ENCODE data around the gene PLEKHM3. TPM values are rescaled to one million over a fixed set of nuclear protein-coding genes. Genes with fewer than 3 reads are reported as not detected.

PLEKHM3 gene
- total and polyA plus RNA-seq, 2 of the 13 experiments (the other 11 are each of a cell fraction or from before 2014, with no cell fraction given) = 4.5 to 4.7 TPM

DNA sequence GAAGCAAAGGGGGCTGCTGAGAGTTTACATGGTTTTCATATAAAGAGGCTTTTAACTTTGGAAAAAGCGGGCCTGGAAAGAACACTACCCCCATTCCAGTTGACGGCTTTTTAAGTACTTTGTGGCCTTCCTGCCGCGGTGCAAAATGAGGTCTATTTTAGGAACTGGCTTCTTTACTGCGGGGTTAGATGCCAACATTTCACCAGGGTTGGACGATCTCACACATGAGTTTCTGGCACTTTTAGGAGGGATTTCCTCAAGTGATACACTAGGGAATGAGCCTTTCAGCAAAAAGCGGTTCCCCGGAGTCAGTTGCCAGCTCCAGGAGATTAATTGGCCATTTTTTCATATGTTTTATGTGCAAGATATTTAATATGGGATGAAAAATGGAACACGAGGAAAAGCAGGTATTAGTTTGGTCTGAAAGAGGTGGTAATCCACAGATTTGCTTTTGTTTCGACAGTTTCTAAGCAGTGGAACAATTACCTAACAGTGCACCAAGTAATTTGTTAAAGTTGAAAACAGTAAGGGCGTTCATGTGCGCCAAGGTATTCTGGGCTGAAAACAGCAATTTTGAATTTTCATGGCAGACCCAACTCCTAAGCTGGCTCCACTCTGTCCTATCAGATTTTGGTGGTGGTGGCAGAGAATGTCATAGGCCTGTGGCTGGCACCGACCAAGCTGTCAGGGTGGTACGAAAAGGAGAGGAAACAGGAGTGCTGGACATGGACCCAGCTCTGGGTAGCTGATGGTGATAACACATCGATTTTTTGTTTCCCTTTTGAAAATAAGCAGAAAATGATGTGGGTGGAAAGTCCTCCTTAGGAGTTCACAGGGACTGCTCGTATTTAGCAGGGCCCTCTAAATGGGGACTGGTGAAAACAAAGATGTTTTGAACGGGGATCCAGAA lies 200.0 kb downstream of the PLEKHM3 start (continued):
- TF ChIP-seq, protein P1, sequence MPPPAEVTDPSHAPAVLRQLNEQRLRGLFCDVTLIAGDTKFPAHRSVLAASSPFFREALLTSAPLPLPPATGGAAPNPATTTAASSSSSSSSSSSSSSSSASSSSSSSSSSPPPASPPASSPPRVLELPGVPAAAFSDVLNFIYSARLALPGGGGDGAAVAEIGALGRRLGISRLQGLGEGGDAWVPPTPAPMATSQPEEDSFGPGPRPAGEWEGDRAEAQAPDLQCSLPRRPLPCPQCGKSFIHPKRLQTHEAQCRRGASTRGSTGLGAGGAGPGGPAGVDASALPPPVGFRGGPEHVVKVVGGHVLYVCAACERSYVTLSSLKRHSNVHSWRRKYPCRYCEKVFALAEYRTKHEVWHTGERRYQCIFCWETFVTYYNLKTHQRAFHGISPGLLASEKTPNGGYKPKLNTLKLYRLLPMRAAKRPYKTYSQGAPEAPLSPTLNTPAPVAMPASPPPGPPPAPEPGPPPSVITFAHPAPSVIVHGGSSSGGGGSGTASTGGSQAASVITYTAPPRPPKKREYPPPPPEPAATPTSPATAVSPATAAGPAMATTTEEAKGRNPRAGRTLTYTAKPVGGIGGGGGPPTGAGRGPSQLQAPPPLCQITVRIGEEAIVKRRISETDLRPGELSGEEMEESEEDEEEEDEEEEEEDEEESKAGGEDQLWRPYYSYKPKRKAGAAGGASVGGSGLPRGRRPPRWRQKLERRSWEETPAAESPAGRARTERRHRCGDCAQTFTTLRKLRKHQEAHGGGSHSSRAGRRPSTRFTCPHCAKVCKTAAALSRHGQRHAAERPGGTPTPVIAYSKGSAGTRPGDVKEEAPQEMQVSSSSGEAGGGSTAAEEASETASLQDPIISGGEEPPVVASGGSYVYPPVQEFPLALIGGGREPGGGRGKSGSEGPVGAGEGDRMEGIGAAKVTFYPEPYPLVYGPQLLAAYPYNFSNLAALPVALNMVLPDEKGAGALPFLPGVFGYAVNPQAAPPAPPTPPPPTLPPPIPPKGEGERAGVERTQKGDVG (CRISPR knock-in tag; IDR thresholded peaks at IDR 0.05; ENCODE audit: borderline replicate concordance) = peak; percentile 54; the same call in 1 of the 2 replicates
- TF ChIP-seq ISX (CRISPR knock-in tag; conservative IDR thresholded peaks at IDR 0.05) (no peak), NR2C2 (CRISPR knock-in tag; IDR thresholded peaks at IDR 0.05; ENCODE audit: borderline replicate concordance) (no peak), AHR (CRISPR knock-in tag; IDR thresholded peaks at IDR 0.05) (no peak), ZNF329 (CRISPR knock-in tag; IDR thresholded peaks at IDR 0.05; ENCODE audit: low read depth) (no peak)

GRCh38 chr2:207823865-207824264 lies 201.5 kb downstream of the PLEKHM3 start:
- no peak overlapping the region for H3K4me3 ChIP-seq (replicated peaks in 1 of 3; ENCODE audit: insufficient read depth in 1 of 3, low read depth in 2 of 3, low read length in 3 of 3)
- H4K20me1 ChIP-seq (ENCODE audit: insufficient read depth, low read length) = no peaks in the 10 kb centered on the region
- no peak for DNase-seq (ENCODE audit: low spot score)
- H3K27ac ChIP-seq (ENCODE audit: extremely low read length, insufficient read depth, low read length) = no peak overlapping the region
- H3K4me2 ChIP-seq (ENCODE audit: low read depth, low read length) = no peak overlapping the region
- CTCF ChIA-PET (ENCODE audit: low intra/inter-chr PET ratio, low total read pairs) = no interaction called here
- no peaks in the 10 kb centered on the region for H3K9me3 ChIP-seq (ENCODE audit: low read length)
- H2AFZ ChIP-seq (ENCODE audit: low read length) = no peak overlapping the region
- FAIRE-seq = peak; percentile 28
- no peak for ATAC-seq
- H3K9ac ChIP-seq (ENCODE audit: insufficient read depth, low read depth, low read length) = no peak overlapping the region
- in situ Hi-C loops (cut with HindIII; ENCODE audit: extremely low pct_ligation_motif_present, low pct_unique_long_range_greater_than_20kb) = no loop called here
- H3K27me3 ChIP-seq (ENCODE audit: control insufficient read depth in 1 of 2, insufficient read depth in 2 of 2, low read length in 2 of 2) = no peaks in the 10 kb centered on the region
- POLR2A ChIA-PET = interaction anchor here (1.0 to 11.4 kb wide), 5 partner anchors 23 to 114 kb away, joined by 3 to 204 read pairs (median 4); partner anchors contain the start of gene FZD5
- intact Hi-C loops (cut with micrococcal nuclease; ENCODE audit: unreplicated experiment) = loop anchor here (10.0 kb wide), 1 partner anchor 199 kb away; the partner anchor contains the start of gene METTL21A
- no peaks in the 10 kb centered on the region for H3K36me3 ChIP-seq (replicated peaks in 1 of 2; ENCODE audit: control insufficient read depth in 1 of 2, insufficient read depth in 2 of 2, low read length in 2 of 2)
- H3K79me2 ChIP-seq (ENCODE audit: insufficient read depth, low read length) = no peaks in the 10 kb centered on the region
- BruUV-seq (replicated peaks) = no TSS peak
- H3K4me1 ChIP-seq (ENCODE audit: insufficient read depth, low read length) = peaks cover 100% of the 10 kb centered on the region
- 77% methylated on average over 13 of the region's 13 CpGs for WGBS (ENCODE audit: low lambda C conversion rate)
- TF ChIP-seq MXD3 (CRISPR knock-in tag; IDR thresholded peaks at IDR 0.05) (no peak), RBAK (CRISPR knock-in tag; IDR thresholded peaks at IDR 0.05) (no peak), HMG20A (CRISPR knock-in tag; IDR thresholded peaks at IDR 0.05; ENCODE audit: borderline replicate concordance) (no peak; the same call in 1 of the 2 replicates), ARID5B (CRISPR knock-in tag; IDR thresholded peaks at IDR 0.05) (peak; percentile 41; the same call in 1 of the 2 replicates), MEF2D (CRISPR knock-in tag; IDR thresholded peaks at IDR 0.05) (no peak)
- TF ChIP-seq, protein P2, sequence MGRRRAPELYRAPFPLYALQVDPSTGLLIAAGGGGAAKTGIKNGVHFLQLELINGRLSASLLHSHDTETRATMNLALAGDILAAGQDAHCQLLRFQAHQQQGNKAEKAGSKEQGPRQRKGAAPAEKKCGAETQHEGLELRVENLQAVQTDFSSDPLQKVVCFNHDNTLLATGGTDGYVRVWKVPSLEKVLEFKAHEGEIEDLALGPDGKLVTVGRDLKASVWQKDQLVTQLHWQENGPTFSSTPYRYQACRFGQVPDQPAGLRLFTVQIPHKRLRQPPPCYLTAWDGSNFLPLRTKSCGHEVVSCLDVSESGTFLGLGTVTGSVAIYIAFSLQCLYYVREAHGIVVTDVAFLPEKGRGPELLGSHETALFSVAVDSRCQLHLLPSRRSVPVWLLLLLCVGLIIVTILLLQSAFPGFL (CRISPR knock-in tag; IDR thresholded peaks at IDR 0.05) = no peak

All from HepG2 (cell line).